ENCODE measurements around the gene GRK6. TPM values are rescaled to one million over a fixed set of nuclear protein-coding genes. Genes with fewer than 3 reads are reported as not detected.

GRK6 gene
- polyA plus RNA-seq, 10 donors, result 12.1 to 23.3 (median 17.2) TPM

- DNase-seq, result no peak
Observed at GRCh38 chr5:177425196-177425800, 1.2 kb upstream of the GRK6 start.

GRCh38 chr5:177425801-177426565 lies 493 bp upstream of the GRK6 start:
- peak; percentile 100 for DNase-seq

GRCh38 chr5:177427211-177427822 lies 841 bp downstream of the GRK6 start:
- no peak for DNase-seq

- DNase-seq, result no peak
Observed at GRCh38 chr5:177427919-177428573, 1.6 kb downstream of the GRK6 start.

GRCh38 chr5:177428574-177429217 lies 2.2 kb downstream of the GRK6 start:
- no peak for DNase-seq

GRCh38 chr5:177429248-177430040 lies 3.0 kb downstream of the GRK6 start:
- no peak for DNase-seq

GRCh38 chr5:177430140-177430951 lies 3.9 kb downstream of the GRK6 start:
- DNase-seq, result peak in 1 of 3 donors; percentile 60

GRCh38 chr5:177430972-177431316 lies 4.5 kb downstream of the GRK6 start:
- DNase-seq, result no peak

- DNase-seq, result no peak
Observed at GRCh38 chr5:177431317-177432142, 5.1 kb downstream of the GRK6 start.

GRCh38 chr5:177432143-177432838 lies 5.8 kb downstream of the GRK6 start:
- no peak for DNase-seq

GRCh38 chr5:177432839-177433657 lies 6.6 kb downstream of the GRK6 start:
- no peak for DNase-seq

GRCh38 chr5:177433658-177434217 lies 7.3 kb downstream of the GRK6 start:
- no peak for DNase-seq

- DNase-seq, result no peak
Observed at GRCh38 chr5:177434437-177434836, 8.0 kb downstream of the GRK6 start.

GRCh38 chr5:177434942-177435738 lies 8.7 kb downstream of the GRK6 start:
- no peak for DNase-seq

GRCh38 chr5:177435847-177436536 lies 9.5 kb downstream of the GRK6 start:
- DNase-seq, result no peak

- DNase-seq, result no peak
Observed at GRCh38 chr5:177437623-177438022, 11.1 kb downstream of the GRK6 start.
